HL-60 (cell line): ENCODE results near the gene ZMYND8.
"Not testable (repeated sequence)": the region's sequence is repeated elsewhere in the genome, so short reads cannot be mapped to it uniquely, and the experiment has no call there.

ENCODE experiments used
- DNase-seq, 2 experiments: peaks; one replicate each; pipeline ENCODE4 v3.0.0-alpha.2; 2010 to 2020; ENCODE audit warnings: low read depth in 1 of 2, low spot score in 1 of 2
- H3K27ac ChIP-seq: fragments of 250-450 bp; sonication (Bioruptor Pico); replicated peaks from 2 replicates; pipeline ENCODE4 v1.5.1; 2020; ENCODE audit warnings: mild to moderate bottlenecking, moderate library complexity
- H3K27me3 ChIP-seq: fragments of 250-450 bp; sonication (Bioruptor Pico); 2 replicates; pipeline ENCODE4 v1.5.1; 2021; ENCODE audit warnings: mild to moderate bottlenecking, moderate library complexity; ENCODE audit not compliant: insufficient read depth, poor library complexity, severe bottlenecking
- H3K4me3 ChIP-seq: replicated peaks from 2 replicates; pipeline ENCODE4 v1.5.1; 2011; ENCODE audit warnings: mild to moderate bottlenecking, control low read depth, low read length; ENCODE audit not compliant: insufficient read depth
- GABPA ChIP-seq: IDR thresholded peaks from 2 replicates; pipeline ENCODE4 v1.6.1; 2012; ENCODE audit warnings: low read depth
- POLR2AphosphoS5 ChIP-seq: IDR thresholded peaks from 2 replicates; pipeline ENCODE4 v1.6.1; 2012; ENCODE audit warnings: low read depth
- SPI1 ChIP-seq: IDR thresholded peaks from 2 replicates; pipeline ENCODE4 v1.6.1; 2012; ENCODE audit warnings: low read depth, mild to moderate bottlenecking, borderline replicate concordance
- TF ChIP-seq, protein P1 (sequence below): IDR thresholded peaks from 2 replicates; pipeline ENCODE4 v1.6.1; 2012; ENCODE audit warnings: low read depth; ENCODE audit not compliant: insufficient replicate concordance
- TF ChIP-seq, protein P2 (sequence below): IDR thresholded peaks from one replicate; pipeline ENCODE4 v1.5.1; 2011; ENCODE audit warnings: low read length, control low read depth, inconsistent platforms; ENCODE audit not compliant: insufficient read depth

The ZMYND8 gene

DNA sequence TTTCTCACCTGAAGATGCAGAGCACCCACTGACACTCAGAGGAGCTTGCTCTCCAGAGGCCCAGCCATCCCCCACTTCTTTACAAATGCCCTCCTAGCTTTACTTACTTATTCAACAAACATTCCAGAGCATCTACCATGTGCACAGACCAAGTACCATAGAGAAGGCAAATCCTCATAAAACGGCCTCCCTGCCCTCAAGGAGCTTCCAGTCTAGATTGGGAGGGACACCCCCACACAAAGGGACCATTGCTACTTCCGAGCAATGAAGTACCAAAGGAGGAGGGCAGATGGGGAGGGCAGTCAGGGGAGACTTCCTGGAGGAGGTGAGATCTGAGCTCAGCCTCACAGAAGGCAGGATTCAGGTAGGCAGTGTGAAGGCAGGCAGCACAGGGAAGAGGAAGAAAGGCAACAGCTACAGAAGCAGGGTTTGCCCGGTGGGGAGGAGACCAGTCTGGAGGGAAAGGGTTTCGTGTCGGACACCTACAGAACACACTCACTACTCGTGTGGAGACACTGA is 108.0 kb downstream of the ZMYND8 start:
- no peak overlapping the region for H3K4me3 ChIP-seq
- no peak for DNase-seq
- H3K27me3 ChIP-seq, result no peaks in the 10 kb centered on the region
- TF ChIP-seq SPI1 (no peak), POLR2AphosphoS5 (no peak)
- TF ChIP-seq, protein P1, sequence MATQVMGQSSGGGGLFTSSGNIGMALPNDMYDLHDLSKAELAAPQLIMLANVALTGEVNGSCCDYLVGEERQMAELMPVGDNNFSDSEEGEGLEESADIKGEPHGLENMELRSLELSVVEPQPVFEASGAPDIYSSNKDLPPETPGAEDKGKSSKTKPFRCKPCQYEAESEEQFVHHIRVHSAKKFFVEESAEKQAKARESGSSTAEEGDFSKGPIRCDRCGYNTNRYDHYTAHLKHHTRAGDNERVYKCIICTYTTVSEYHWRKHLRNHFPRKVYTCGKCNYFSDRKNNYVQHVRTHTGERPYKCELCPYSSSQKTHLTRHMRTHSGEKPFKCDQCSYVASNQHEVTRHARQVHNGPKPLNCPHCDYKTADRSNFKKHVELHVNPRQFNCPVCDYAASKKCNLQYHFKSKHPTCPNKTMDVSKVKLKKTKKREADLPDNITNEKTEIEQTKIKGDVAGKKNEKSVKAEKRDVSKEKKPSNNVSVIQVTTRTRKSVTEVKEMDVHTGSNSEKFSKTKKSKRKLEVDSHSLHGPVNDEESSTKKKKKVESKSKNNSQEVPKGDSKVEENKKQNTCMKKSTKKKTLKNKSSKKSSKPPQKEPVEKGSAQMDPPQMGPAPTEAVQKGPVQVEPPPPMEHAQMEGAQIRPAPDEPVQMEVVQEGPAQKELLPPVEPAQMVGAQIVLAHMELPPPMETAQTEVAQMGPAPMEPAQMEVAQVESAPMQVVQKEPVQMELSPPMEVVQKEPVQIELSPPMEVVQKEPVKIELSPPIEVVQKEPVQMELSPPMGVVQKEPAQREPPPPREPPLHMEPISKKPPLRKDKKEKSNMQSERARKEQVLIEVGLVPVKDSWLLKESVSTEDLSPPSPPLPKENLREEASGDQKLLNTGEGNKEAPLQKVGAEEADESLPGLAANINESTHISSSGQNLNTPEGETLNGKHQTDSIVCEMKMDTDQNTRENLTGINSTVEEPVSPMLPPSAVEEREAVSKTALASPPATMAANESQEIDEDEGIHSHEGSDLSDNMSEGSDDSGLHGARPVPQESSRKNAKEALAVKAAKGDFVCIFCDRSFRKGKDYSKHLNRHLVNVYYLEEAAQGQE, result no peak
- TF ChIP-seq, protein P2, sequence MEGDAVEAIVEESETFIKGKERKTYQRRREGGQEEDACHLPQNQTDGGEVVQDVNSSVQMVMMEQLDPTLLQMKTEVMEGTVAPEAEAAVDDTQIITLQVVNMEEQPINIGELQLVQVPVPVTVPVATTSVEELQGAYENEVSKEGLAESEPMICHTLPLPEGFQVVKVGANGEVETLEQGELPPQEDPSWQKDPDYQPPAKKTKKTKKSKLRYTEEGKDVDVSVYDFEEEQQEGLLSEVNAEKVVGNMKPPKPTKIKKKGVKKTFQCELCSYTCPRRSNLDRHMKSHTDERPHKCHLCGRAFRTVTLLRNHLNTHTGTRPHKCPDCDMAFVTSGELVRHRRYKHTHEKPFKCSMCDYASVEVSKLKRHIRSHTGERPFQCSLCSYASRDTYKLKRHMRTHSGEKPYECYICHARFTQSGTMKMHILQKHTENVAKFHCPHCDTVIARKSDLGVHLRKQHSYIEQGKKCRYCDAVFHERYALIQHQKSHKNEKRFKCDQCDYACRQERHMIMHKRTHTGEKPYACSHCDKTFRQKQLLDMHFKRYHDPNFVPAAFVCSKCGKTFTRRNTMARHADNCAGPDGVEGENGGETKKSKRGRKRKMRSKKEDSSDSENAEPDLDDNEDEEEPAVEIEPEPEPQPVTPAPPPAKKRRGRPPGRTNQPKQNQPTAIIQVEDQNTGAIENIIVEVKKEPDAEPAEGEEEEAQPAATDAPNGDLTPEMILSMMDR, result no peak
- H3K27ac ChIP-seq, result no peak overlapping the region

DNA sequence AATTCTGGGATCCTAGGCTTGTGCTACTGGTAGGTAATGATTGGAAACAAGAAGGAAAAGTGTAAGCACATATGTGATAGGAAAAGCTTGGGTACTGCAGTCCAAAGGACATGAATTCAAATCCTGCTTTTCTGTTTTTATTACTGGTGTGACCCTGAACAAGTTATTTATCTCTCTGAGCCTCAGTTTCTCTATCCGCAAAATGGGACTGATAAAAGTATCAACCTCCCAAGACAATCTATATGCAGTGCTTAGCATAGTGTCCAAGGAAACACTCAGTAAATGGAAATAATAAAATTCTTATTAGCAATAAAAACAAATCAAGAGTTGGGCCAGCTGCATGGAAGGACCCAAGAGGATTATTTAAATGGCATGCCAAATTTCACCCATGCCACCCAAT is 108.5 kb downstream of the ZMYND8 start:
- no peaks in the 10 kb centered on the region for H3K27me3 ChIP-seq
- DNase-seq, result no peak
- no peak overlapping the region for H3K27ac ChIP-seq
- H3K4me3 ChIP-seq, result no peak overlapping the region
- TF ChIP-seq SPI1 (no peak), POLR2AphosphoS5 (no peak), GABPA (no peak)
- TF ChIP-seq, protein P1, result no peak
- TF ChIP-seq, protein P2, result no peak

DNA sequence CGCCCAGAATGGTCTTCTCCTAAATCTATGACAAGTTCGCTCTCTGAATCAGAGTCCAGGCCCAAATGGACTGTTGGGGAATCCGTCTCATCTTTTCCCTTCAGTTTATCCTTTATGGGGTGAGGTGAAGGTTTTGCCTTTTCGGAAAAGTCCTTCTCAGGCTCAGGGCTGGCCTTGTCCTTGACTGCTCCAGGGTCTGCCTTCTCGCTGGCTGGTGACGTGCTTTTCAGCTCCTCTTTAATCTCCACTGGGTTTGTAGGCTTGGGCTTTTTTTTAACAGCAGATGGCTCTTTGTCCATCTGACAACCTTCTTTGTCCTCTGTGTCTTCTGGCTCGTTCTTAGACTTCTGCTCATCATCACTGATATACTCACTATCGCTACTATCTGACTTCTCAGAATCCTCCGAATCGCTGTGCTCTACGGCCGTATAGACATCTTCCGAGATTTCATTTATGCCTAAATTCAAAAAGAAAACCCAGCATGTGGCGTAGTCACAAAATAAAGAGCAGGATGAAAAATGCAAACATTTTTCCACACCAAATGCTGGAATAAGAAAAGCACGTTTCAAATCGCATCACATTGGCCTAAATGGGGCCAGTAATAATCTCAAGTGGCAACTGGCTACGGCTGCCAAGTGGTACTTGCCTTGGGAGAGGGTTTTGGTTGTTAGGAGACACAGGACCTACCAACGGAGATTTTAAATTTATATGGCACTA is 110.3 kb downstream of the ZMYND8 start:
- DNase-seq, result no peak
- no peak overlapping the region for H3K27ac ChIP-seq
- H3K4me3 ChIP-seq, result no peak overlapping the region
- no peaks in the 10 kb centered on the region for H3K27me3 ChIP-seq
- TF ChIP-seq POLR2AphosphoS5, result no peak
- TF ChIP-seq SPI1, result no peak
- TF ChIP-seq, protein P2, result no peak
- TF ChIP-seq, protein P1, result no peak
- TF ChIP-seq GABPA, result no peak

DNA sequence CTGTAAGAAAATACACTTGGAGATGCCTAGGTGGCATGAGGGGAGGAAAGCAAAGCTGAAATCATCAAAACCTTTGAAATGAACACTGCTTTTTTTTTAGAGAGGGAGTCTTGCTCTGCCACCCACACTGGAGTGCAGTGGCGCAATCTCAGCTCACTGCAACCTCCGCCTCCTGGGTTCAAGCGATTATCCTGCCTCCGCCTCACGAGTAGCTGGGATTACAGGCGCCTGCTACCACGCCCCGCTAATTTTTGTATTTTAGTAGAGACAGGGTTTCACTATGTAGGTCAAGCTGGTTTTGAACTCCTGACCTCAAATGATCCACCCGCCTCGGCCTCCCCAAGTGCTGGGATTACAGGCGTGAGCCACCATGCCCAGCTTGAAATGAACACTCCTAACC is 111.3 kb downstream of the ZMYND8 start:
- H3K27ac ChIP-seq, result peak overlapping the region; percentile 35
- H3K27me3 ChIP-seq, DNase-seq, H3K4me3 ChIP-seq: not testable (repeated sequence)
